GM21786 (cell line): ENCODE measurements around the gene HNF1A.
"Not testable (repeated sequence)": the region's sequence is repeated elsewhere in the genome, so short reads cannot be mapped to it uniquely, and the experiment has no call there.

ENCODE experiments used
- ATAC-seq: cut with Tn5 transposase; IDR thresholded peaks from one replicate; pipeline ENCODE4 v1.9.1; 2021; ENCODE audit not compliant: unreplicated experiment

HNF1A gene

GRCh38 chr12:121043067-121043466, 64.7 kb downstream of the HNF1A start:
- ATAC-seq = no peak

GRCh38 chr12:121047400-121047799, 69.1 kb downstream of the HNF1A start:
- not testable (repeated sequence) for ATAC-seq

GRCh38 chr12:121048442-121048841, 70.1 kb downstream of the HNF1A start:
- no peak for ATAC-seq

GRCh38 chr12:121050725-121051124, 72.4 kb downstream of the HNF1A start:
- ATAC-seq = no peak
